Midbrain (tissue), 1 donor: ENCODE results near the gene GALNT3.

ENCODE experiments used
- DNase-seq: peaks from one replicate; lab custom pipeline; 2025; lab: John Stamatoyannopoulos, UW

Gene GALNT3

GRCh38 chr2:165796129-165796528 lies 2.1 kb upstream of the GALNT3 start:
- DNase-seq = no peak

GRCh38 chr2:165795011-165795410 lies 964 bp upstream of the GALNT3 start:
- DNase-seq = no peak

GRCh38 chr2:165794536-165794928 lies 485 bp upstream of the GALNT3 start:
- DNase-seq = no peak

- no peak for DNase-seq
These were observed 777 bp downstream of the GALNT3 start for GRCh38 chr2:165793161-165793778.

GRCh38 chr2:165792104-165792454 lies 2.0 kb downstream of the GALNT3 start:
- no peak for DNase-seq

- DNase-seq = no peak
These were observed 2.5 kb downstream of the GALNT3 start for GRCh38 chr2:165791421-165792103.

- no peak for DNase-seq
These were observed 3.6 kb downstream of the GALNT3 start for GRCh38 chr2:165790466-165790865.

GRCh38 chr2:165787334-165787733 lies 6.7 kb downstream of the GALNT3 start:
- no peak for DNase-seq

GRCh38 chr2:165779706-165780105 lies 14.3 kb downstream of the GALNT3 start:
- DNase-seq = no peak

GRCh38 chr2:165778653-165779451 lies 15.2 kb downstream of the GALNT3 start:
- no peak for DNase-seq

GRCh38 chr2:165778187-165778556 lies 15.9 kb downstream of the GALNT3 start:
- no peak for DNase-seq

- no peak for DNase-seq
These were observed 16.4 kb downstream of the GALNT3 start for GRCh38 chr2:165777522-165778186.

- DNase-seq = no peak
These were observed 17.3 kb downstream of the GALNT3 start for GRCh38 chr2:165776796-165777195.

GRCh38 chr2:165776013-165776412 lies 18.0 kb downstream of the GALNT3 start:
- no peak for DNase-seq

GRCh38 chr2:165773684-165774083 lies 20.4 kb downstream of the GALNT3 start:
- DNase-seq = no peak

- no peak for DNase-seq
These were observed 21.9 kb downstream of the GALNT3 start for GRCh38 chr2:165772183-165772582.

- DNase-seq = no peak
These were observed 27.6 kb downstream of the GALNT3 start for GRCh38 chr2:165766326-165766927.

GRCh38 chr2:165762723-165763122 lies 31.3 kb downstream of the GALNT3 start:
- DNase-seq = no peak

- no peak for DNase-seq
These were observed 36.0 kb downstream of the GALNT3 start for GRCh38 chr2:165757906-165758675.

- no peak for DNase-seq
These were observed 47.5 kb downstream of the GALNT3 start for GRCh38 chr2:165746501-165746900.

- DNase-seq = peak; percentile 53
These were observed 48.1 kb downstream of the GALNT3 start for GRCh38 chr2:165745916-165746315.
